OCI-LY3 (cell line): Measurements from ENCODE around the gene MKLN1.

Experiments used
- EZH2phosphoT487 ChIP-seq: fragments of 200-600 bp; shearing (Covaris generic); IDR thresholded peaks from 2 replicates; pipeline ENCODE4 v1.6.1; 2018; ENCODE audit warnings: antibody characterized with exemption, mixed run types, low read depth
- TF ChIP-seq, protein P1 (sequence below): fragments of 200-600, 300-600 bp; sonication (generic); IDR thresholded peaks from 2 replicates; pipeline ENCODE4 v1.5.1; 2014; ENCODE audit warnings: antibody characterized with exemption, low read length, low read depth

GRCh38 chr7:131529617-131530016 is 201.9 kb downstream of the MKLN1 start:
- TF ChIP-seq, protein P1, sequence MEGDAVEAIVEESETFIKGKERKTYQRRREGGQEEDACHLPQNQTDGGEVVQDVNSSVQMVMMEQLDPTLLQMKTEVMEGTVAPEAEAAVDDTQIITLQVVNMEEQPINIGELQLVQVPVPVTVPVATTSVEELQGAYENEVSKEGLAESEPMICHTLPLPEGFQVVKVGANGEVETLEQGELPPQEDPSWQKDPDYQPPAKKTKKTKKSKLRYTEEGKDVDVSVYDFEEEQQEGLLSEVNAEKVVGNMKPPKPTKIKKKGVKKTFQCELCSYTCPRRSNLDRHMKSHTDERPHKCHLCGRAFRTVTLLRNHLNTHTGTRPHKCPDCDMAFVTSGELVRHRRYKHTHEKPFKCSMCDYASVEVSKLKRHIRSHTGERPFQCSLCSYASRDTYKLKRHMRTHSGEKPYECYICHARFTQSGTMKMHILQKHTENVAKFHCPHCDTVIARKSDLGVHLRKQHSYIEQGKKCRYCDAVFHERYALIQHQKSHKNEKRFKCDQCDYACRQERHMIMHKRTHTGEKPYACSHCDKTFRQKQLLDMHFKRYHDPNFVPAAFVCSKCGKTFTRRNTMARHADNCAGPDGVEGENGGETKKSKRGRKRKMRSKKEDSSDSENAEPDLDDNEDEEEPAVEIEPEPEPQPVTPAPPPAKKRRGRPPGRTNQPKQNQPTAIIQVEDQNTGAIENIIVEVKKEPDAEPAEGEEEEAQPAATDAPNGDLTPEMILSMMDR, result no peak
- no peak for TF ChIP-seq EZH2phosphoT487
